Coronary artery (tissue), 2 donors: ENCODE data around the gene EEF1AKMT3.

Source experiments
- DNase-seq: peaks from one replicate; pipeline ENCODE4 v3.0.0-alpha.2; 2017; ENCODE audit warnings: low spot score
- H3K27ac ChIP-seq, 2 donors: fragments of 200-600 bp; sonication (generic); one replicate each; pipeline ENCODE4 v1.5.1; 2016 to 2019
- H3K4me3 ChIP-seq: fragments of 200-600 bp; sonication (generic); 2 replicates; pipeline ENCODE4 v1.5.1; 2016; ENCODE audit warnings: mild to moderate bottlenecking, moderate library complexity
- TF ChIP-seq, protein P1 (sequence below): fragments of 200-600 bp; sonication (generic); IDR thresholded peaks from one replicate; pipeline ENCODE4 v1.5.1; 2019; ENCODE audit warnings: antibody characterized with exemption

The EEF1AKMT3 gene

GRCh38 chr12:57746025-57746424 is 26.4 kb upstream of the EEF1AKMT3 start:
- Histone ChIP-seq H3K27ac (no peak overlapping the region), H3K4me3 (peak overlapping the region; percentile 98)
- DNase-seq, result no peak
- TF ChIP-seq, protein P1, sequence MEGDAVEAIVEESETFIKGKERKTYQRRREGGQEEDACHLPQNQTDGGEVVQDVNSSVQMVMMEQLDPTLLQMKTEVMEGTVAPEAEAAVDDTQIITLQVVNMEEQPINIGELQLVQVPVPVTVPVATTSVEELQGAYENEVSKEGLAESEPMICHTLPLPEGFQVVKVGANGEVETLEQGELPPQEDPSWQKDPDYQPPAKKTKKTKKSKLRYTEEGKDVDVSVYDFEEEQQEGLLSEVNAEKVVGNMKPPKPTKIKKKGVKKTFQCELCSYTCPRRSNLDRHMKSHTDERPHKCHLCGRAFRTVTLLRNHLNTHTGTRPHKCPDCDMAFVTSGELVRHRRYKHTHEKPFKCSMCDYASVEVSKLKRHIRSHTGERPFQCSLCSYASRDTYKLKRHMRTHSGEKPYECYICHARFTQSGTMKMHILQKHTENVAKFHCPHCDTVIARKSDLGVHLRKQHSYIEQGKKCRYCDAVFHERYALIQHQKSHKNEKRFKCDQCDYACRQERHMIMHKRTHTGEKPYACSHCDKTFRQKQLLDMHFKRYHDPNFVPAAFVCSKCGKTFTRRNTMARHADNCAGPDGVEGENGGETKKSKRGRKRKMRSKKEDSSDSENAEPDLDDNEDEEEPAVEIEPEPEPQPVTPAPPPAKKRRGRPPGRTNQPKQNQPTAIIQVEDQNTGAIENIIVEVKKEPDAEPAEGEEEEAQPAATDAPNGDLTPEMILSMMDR, result no peak

DNA sequence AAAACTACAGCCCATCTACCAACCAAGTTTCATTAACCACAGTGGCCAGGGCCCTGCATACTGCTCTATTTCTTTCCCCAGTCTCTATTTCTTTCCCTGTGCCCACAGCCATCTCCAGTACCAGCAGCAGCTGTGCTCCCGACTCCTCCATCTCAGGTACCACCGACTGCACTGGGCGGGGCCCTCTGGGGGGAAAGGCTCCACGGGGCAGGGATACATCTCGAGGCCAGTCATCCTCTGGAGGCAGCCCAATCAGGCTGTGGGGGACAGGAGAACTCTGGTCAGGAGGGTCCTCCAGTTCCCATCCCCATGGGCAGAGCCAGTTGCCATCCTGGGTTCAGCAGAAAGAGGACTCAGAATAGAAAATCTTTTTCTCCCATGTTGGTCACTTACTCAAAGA is 23.4 kb upstream of the EEF1AKMT3 start:
- no peak for DNase-seq
- Histone ChIP-seq H3K27ac (no peak overlapping the region), H3K4me3 (no peak overlapping the region)
- TF ChIP-seq, protein P1, result no peak

- Histone ChIP-seq H3K27ac (peak overlapping the region; percentile 91), H3K4me3 (peak overlapping the region; percentile 80)
These were observed 21.6 kb upstream of the EEF1AKMT3 start for GRCh38 chr12:57750561-57751431.

GRCh38 chr12:57751432-57751787 is 21.0 kb upstream of the EEF1AKMT3 start:
- Histone ChIP-seq H3K27ac (peak overlapping the region; percentile 91), H3K4me3 (peak overlapping the region; percentile 80)
- TF ChIP-seq, protein P1, result no peak
- no peak for DNase-seq

More at GRCh38 chr12:57750561-57751431, 21.6 kb upstream of the EEF1AKMT3 start:
- DNase-seq, result no peak
- TF ChIP-seq, protein P1, result no peak

DNA sequence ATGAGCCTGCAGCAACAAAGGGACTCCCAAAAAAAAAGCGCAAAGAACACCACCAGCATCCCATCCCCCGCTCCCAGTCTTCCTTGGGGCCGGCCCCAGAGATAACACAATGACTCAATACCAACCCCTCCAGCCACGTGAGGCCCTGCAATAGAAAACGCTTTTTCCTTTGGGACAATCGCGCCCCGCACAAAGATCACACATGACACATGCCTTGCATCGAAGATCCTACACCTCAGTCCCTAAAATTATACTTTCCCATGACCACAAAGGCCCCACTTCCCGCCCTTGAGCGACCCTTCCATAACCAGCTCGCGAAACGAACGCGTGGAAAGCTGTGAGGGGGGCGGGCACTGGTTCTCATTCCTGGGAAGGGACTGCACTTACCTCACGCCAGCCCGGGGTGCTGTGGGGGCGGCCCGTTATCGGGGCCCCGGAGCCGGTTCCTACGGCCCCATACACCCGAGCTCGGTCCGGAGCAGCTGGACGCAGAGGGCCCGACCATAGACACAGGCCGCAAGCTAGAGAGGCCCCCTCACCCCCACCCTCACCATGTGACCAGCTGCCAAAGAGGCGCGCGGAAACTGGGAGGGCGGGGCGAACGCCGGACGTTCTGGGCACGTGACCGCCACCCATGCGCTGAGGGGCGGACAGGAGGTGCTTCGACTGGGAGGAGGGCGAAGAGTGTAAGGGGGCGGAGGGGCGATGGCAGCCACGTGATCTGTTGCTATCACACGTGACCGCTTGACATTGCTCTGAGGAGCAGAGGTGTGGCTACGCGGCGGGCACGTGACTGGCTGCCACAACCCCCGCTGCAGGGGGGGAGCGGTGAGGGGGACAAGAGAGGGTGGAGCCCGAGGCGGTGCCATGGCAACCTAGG is 20.4 kb upstream of the EEF1AKMT3 start, which contains the start of gene CDK4:
CDK4 (minus strand) TSS at position 523 of the 880 bp plus-strand sequence. CDS start 593 bp downstream, outside the sequence.
- H3K4me3 ChIP-seq, result peak within 1 kb of the TSS; percentile 80
- TF ChIP-seq, protein P1, result no peak
- DNase-seq, result peak; percentile 100
- peak within 1 kb of the TSS; percentile 91 for H3K27ac ChIP-seq

DNA sequence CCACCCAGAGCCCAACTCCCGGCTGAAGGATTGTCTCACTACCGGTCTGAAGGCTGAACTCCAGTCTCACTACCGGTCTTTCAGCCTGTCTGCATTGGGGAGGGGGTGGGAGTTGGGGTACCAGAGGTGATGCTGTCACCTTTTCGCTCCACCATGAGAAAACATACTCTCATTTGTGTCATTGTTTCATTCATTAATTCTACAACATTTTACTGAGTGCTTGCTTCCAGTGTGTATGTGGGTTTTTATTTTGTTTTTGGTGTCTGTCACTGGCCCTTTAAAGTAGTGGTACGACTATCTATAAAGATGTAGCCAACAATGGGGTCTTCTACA is 19.8 kb upstream of the EEF1AKMT3 start:
- TF ChIP-seq, protein P1, result no peak
- peak overlapping the region; percentile 80 for H3K4me3 ChIP-seq
- H3K27ac ChIP-seq, result peak overlapping the region; percentile 54 to 91
- DNase-seq, result no peak
